Stomach (tissue), 4 donors: Measurements from ENCODE around the gene WBP1.

Source experiments
- EP300 ChIP-seq: sonication (generic); formaldehyde crosslinking; IDR thresholded peaks from one replicate; pipeline ENCODE4 v1.6.1; 2017; ENCODE audit warnings: antibody characterized with exemption
- TF ChIP-seq, protein P1 (sequence below), 7 experiments: fragments of 450-650 bp in 4 of 7; fragments of 200-600 bp in 3 of 7; sonication (generic) in 3 of 7; IDR thresholded peaks; one replicate each; pipeline ENCODE4 v1.5.1; 2016 to 2019; ENCODE audit warnings: antibody characterized with exemption in 7 of 7, control low read depth in 2 of 7, mild to moderate bottlenecking in 1 of 7

DNA sequence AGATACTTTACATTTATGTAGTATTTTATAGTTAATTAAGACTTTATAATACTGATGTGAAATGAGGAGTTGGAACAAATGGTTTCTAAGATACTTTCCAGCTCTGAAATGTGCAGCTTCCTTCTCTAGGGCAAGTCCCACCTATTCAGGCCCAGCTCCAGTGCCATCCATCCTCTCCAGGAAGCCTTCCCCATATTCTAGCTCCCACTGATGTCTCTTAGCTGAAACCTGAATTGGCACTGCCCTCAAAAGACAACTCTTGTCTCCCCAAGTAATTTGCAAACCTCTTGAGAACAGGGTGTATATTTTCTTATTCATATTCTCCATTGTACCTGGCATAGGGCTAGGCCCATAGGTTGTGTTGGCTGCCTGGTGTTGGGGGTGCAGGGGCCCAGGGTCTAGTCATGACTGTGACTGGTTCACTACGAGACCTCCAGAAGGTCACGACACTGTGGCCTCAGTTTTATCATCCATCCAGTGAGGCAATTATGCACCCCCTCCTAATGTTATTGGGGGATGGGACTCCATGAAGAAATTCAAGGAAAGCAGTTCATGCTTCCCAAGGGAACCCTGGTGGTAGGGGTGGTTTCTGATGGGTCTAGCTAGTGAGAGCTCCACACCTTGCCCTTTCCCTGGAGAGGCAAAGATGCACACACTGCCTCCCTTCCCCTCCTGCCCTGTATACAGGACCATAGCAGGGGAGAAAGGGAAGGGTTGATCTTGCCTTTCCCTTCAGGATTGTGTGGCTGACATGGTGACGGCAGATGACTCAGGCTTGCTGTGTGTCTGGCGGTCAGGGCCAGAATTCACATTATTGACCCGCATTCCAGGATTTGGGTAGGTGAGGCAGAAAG, 33.9 kb upstream of the WBP1 start:
- TF ChIP-seq, protein P1, sequence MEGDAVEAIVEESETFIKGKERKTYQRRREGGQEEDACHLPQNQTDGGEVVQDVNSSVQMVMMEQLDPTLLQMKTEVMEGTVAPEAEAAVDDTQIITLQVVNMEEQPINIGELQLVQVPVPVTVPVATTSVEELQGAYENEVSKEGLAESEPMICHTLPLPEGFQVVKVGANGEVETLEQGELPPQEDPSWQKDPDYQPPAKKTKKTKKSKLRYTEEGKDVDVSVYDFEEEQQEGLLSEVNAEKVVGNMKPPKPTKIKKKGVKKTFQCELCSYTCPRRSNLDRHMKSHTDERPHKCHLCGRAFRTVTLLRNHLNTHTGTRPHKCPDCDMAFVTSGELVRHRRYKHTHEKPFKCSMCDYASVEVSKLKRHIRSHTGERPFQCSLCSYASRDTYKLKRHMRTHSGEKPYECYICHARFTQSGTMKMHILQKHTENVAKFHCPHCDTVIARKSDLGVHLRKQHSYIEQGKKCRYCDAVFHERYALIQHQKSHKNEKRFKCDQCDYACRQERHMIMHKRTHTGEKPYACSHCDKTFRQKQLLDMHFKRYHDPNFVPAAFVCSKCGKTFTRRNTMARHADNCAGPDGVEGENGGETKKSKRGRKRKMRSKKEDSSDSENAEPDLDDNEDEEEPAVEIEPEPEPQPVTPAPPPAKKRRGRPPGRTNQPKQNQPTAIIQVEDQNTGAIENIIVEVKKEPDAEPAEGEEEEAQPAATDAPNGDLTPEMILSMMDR (IDR thresholded peaks at IDR 0.05), result no peak
- no peak for TF ChIP-seq EP300
